Endothelial cell of umbilical vein (primary cell): ENCODE data around the gene CROCC. TPM values are rescaled to one million over a fixed set of nuclear protein-coding genes. Genes with fewer than 3 reads are reported as not detected.

Experiments
- BruUV-seq: library from RNA; stranded (reverse); fragments of 400-500 nt; replicated peaks from 2 replicates; lab custom pipeline; 2021; lab: Mats Ljungman, UMichigan
- CTCF ChIA-PET: fragments of 300-600, 350-600 bp; sonication (Branson Sonifier 250); formaldehyde crosslinking; loops from one replicate; lab custom pipeline; 2021; ENCODE audit warnings: antibody characterized with exemption, inconsistent platforms; lab: Charles Lee
- POLR2A ChIA-PET: fragments of 300-600, 350-600 bp; sonication (Branson Sonifier 250); formaldehyde crosslinking; loops from one replicate; lab custom pipeline; 2021; ENCODE audit warnings: antibody characterized with exemption, inconsistent platforms; lab: Charles Lee
- DNase-seq: peaks from one replicate; pipeline ENCODE4 v3.0.0-alpha.2; 2011; ENCODE audit warnings: low read depth, low spot score
- FAIRE-seq: peaks from 2 replicates; lab custom pipeline; 2011; peaks lifted over from hg19 to GRCh38; lab: Jason Lieb, UNC
- H2AFZ ChIP-seq: 2 replicates; pipeline ENCODE4 v1.6.0; 2012; ENCODE audit warnings: low read depth, low read length, control low read depth, inconsistent platforms
- H3K27ac ChIP-seq: 2 replicates; pipeline ENCODE4 v1.5.1; 2011; ENCODE audit warnings: low read depth, mild to moderate bottlenecking, control low read depth, low read length, moderate library complexity; ENCODE audit not compliant: insufficient read depth
- H3K27me3 ChIP-seq, 2 experiments: 2 replicates each; pipeline versions ENCODE4 v1.6.0 to v1.6.1; 2011; ENCODE audit warnings: low read length in 2 of 2, mixed read lengths in 1 of 2; ENCODE audit not compliant: control insufficient read depth in 2 of 2, insufficient read depth in 2 of 2
- H3K36me3 ChIP-seq, 2 experiments: 2 replicates in 1 of 2; 3 replicates in 1 of 2; pipeline ENCODE4 v1.5.1; 2011; ENCODE audit warnings: low read length in 2 of 2, mild to moderate bottlenecking in 1 of 2, moderate library complexity in 1 of 2; ENCODE audit not compliant: control insufficient read depth in 2 of 2, insufficient read depth in 2 of 2; ENCODE audit errors: extremely low read depth in 1 of 2
- H3K4me1 ChIP-seq: 3 replicates; pipeline ENCODE4 v1.5.1; 2011; ENCODE audit warnings: mild to moderate bottlenecking, low read length; ENCODE audit not compliant: control insufficient read depth, insufficient read depth; ENCODE audit errors: extremely low read depth
- H3K4me2 ChIP-seq: 2 replicates; pipeline ENCODE4 v1.6.1; 2011; ENCODE audit warnings: low read length, control low read depth, mixed read lengths; ENCODE audit not compliant: insufficient read depth
- H3K4me3 ChIP-seq, 3 experiments: fragments of 200-600 bp in 1 of 3; sonication (generic), shearing (Covaris generic) in 1 of 3; replicated peaks in 1 of 3; 2 replicates each; pipeline ENCODE4 v1.5.1; 2011 to 2016; ENCODE audit warnings: control low read depth in 3 of 3, low read length in 3 of 3, mild to moderate bottlenecking in 2 of 3, inconsistent platforms in 1 of 3, low read depth in 1 of 3, moderate library complexity in 1 of 3; ENCODE audit not compliant: insufficient read depth in 1 of 3
- H3K79me2 ChIP-seq: 2 replicates; pipeline ENCODE4 v1.6.0; 2012; ENCODE audit warnings: low read length, inconsistent platforms; ENCODE audit not compliant: control insufficient read depth, insufficient read depth
- H3K9ac ChIP-seq: replicated peaks from 2 replicates; pipeline ENCODE3; 2011; ENCODE audit warnings: low read length, control low read depth; ENCODE audit not compliant: insufficient read depth; ENCODE audit errors: extremely low read depth
- H3K9me1 ChIP-seq: replicated peaks from 3 replicates; pipeline ENCODE4 v1.6.0; 2011; ENCODE audit warnings: mild to moderate bottlenecking, low read length; ENCODE audit not compliant: control insufficient read depth, insufficient read depth; ENCODE audit errors: extremely low read depth
- H3K9me3 ChIP-seq: replicated peaks from 2 replicates; pipeline ENCODE4 v1.5.1; 2012; ENCODE audit warnings: low read length, inconsistent platforms; ENCODE audit not compliant: control insufficient read depth, insufficient read depth
- H4K20me1 ChIP-seq: replicated peaks from 2 replicates; pipeline ENCODE3; 2011; ENCODE audit warnings: mild to moderate bottlenecking, low read length; ENCODE audit not compliant: control insufficient read depth, insufficient read depth; ENCODE audit errors: extremely low read depth
- CTCF ChIP-seq, 2 donors: IDR thresholded peaks; 1 replicate in 1 of 2; 2 replicates in 1 of 2; pipeline ENCODE4 v1.5.1; 2011; ENCODE audit warnings: low read length in 2 of 2, mild to moderate bottlenecking in 2 of 2, moderate library complexity in 2 of 2, control low read depth in 1 of 2, inconsistent platforms in 1 of 2, low read depth in 1 of 2; ENCODE audit not compliant: insufficient read depth in 1 of 2; ENCODE audit errors: extremely low read depth in 1 of 2
- EZH2 ChIP-seq: IDR thresholded peaks from 2 replicates; pipeline ENCODE4 v1.6.1; 2012; ENCODE audit warnings: borderline replicate concordance, low read depth, mild to moderate bottlenecking, moderate library complexity, low read length, inconsistent platforms; ENCODE audit not compliant: severe bottlenecking
- FOS ChIP-seq: IDR thresholded peaks from 2 replicates; pipeline ENCODE4 v1.6.1; 2011; ENCODE audit warnings: mild to moderate bottlenecking, low read length, moderate library complexity, borderline replicate concordance; ENCODE audit not compliant: insufficient read depth
- GATA2 ChIP-seq: IDR thresholded peaks from 2 replicates; pipeline ENCODE4 v1.7.0; 2011; ENCODE audit warnings: low read depth, mild to moderate bottlenecking, moderate library complexity, mixed read lengths, low read length; ENCODE audit not compliant: insufficient read length, insufficient read depth
- JUN ChIP-seq: IDR thresholded peaks from 2 replicates; pipeline ENCODE4 v1.6.1; 2011; ENCODE audit warnings: borderline replicate concordance, low read depth; ENCODE audit not compliant: insufficient read length, insufficient read depth
- MAX ChIP-seq: IDR thresholded peaks from 2 replicates; pipeline ENCODE4 v1.6.1; 2011; ENCODE audit not compliant: insufficient read depth, insufficient read length
- MYC ChIP-seq: IDR thresholded peaks from one replicate; pipeline ENCODE4 v1.6.1; 2011; ENCODE audit warnings: mild to moderate bottlenecking, low read depth, low read length
- POLR2A ChIP-seq: IDR thresholded peaks from 2 replicates; pipeline ENCODE4 v1.6.1; 2012; ENCODE audit warnings: low read depth, mild to moderate bottlenecking, control low read depth, low read length
- POLR2AphosphoS5 ChIP-seq: IDR thresholded peaks from 2 replicates; pipeline ENCODE4 v1.6.1; 2012; ENCODE audit warnings: low read depth, mild to moderate bottlenecking, control low read depth, low read length, moderate library complexity; ENCODE audit not compliant: insufficient read depth
- dilution Hi-C: fragments of 300-500 bp; cut with MboI; formaldehyde crosslinking; loops from one replicate; pipeline ENCODE4 v1.15.0; 2019; ENCODE audit warnings: low sequenced_read_pairs; ENCODE audit not compliant: extremely low pct_ligation_motif_present
- intact Hi-C: fragments of 100-400 bp; cut with micrococcal nuclease; formaldehyde crosslinking; loops from one replicate; pipeline ENCODE4 v1.10.0; 2022
- polyA plus RNA-seq, 4 experiments: library from polyadenylated mRNA; depleted of rRNA in 3 of 4; stranded (reverse) in 3 of 4; unstranded in 1 of 4; fragments of >200 nt; gene quantifications; 2 replicates each; pipeline versions ENCODE4 v1.2.1 to v1.2.3, GENCODE V29; 2011 to 2012; ENCODE audit warnings: missing spikeins in 1 of 4
- total RNA-seq: library from RNA; stranded (reverse); gene quantifications from 2 replicates; pipeline ENCODE4 v1.2.3, GENCODE V29; 2021

The CROCC gene
- total and polyA plus RNA-seq, 2 donors (not counting 3 experiments of a cell fraction or from before 2014, with no cell fraction given), result 18.3 to 35.5 TPM

GRCh38 chr1:16957731-16958130 is 36.0 kb downstream of the CROCC start:
- Histone ChIP-seq H3K9me1 (no peaks in the 10 kb centered on the region), H2AFZ (no peak overlapping the region), H3K27ac (no peak overlapping the region), H3K27me3 (no peaks in the 10 kb centered on the region), H3K9ac (no peak overlapping the region), H3K4me1 (no peaks in the 10 kb centered on the region), H3K4me3 (no peak overlapping the region), H3K4me2 (no peak overlapping the region), H3K79me2 (no peaks in the 10 kb centered on the region), H3K9me3 (no peaks in the 10 kb centered on the region), H4K20me1 (no peaks in the 10 kb centered on the region), H3K36me3 (no peaks in the 10 kb centered on the region)
- TF ChIP-seq EZH2 (no peak), MYC (no peak), POLR2A (no peak), GATA2 (no peak), FOS (no peak), JUN (no peak), CTCF (IDR thresholded peaks at IDR 0.05; ENCODE audit: extremely low read depth in 1 of 2, insufficient read depth in 1 of 2, low read depth in 1 of 2, low read length in 2 of 2) (no peak), POLR2AphosphoS5 (no peak), MAX (no peak)
- dilution Hi-C loops, result no loop called here
- BruUV-seq, result no TSS peak
- CTCF ChIA-PET, result no interaction called here
- POLR2A ChIA-PET, result no interaction called here
- no peak for DNase-seq
- no peak for FAIRE-seq
- intact Hi-C loops, result no loop called here
